ENCODE measurements around the gene PALLD.
A peak's percentile ranks its signal among the peaks of the same experiment; 100 is the strongest.

The PALLD gene

DNA sequence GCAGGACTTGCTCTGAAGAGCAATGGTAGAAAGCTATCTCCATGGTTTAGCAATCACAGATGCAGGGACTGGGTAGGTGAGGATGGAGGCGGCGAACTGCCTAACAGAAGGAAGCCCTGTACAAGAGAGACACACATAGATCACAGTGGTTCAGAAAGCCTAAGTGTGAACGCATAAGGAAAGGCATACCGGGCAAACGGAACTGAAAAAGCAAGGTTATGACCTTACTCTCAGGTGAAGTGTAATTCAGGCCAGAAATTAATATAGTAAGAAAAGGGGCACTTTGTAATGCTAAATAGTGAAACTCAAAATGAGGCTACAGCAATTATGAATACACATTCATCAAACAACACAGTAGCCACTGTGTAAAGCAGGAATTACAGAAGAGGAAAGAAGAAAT is 126.6 kb downstream of the PALLD start:
- DNase-seq: no peak

DNA sequence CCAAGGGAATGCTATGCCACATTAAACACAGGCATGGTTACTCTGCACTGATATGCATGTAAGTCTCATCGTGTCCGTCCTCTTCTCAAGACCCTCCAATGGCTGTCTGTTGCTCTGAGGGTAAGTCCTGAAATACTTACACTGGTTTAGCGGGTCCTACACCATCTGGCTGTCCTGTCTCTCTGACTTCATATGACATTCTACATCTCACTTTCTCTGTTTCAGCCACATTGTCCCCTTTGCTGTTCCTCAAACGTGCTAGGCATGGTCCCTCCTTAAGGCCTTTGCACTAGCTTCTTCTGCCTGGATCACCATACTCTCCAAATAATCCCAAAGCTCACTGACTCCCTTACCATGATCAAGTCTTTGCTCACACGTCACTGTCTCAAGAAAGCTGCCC is 131.4 kb downstream of the PALLD start:
- no peak for DNase-seq

DNA sequence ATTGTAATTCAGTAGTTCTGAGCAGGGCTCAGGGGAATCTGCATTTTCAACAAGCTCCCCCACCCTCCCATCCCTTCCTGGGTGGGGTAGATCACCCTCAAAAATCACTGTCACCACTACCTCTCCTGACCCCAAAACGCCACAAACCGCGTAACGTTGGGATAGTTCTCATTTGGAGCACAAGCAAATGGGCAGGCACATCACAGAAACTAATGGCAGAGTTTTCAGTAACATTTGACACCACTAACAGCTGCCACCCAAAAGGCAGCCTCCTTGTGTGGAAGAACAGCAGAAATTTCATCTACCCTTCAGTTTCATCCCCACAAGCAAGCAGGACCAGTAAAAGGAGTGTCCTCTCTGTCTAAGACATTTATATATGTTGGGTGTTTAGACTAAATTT is 132.7 kb downstream of the PALLD start:
- no peak for DNase-seq

DNA sequence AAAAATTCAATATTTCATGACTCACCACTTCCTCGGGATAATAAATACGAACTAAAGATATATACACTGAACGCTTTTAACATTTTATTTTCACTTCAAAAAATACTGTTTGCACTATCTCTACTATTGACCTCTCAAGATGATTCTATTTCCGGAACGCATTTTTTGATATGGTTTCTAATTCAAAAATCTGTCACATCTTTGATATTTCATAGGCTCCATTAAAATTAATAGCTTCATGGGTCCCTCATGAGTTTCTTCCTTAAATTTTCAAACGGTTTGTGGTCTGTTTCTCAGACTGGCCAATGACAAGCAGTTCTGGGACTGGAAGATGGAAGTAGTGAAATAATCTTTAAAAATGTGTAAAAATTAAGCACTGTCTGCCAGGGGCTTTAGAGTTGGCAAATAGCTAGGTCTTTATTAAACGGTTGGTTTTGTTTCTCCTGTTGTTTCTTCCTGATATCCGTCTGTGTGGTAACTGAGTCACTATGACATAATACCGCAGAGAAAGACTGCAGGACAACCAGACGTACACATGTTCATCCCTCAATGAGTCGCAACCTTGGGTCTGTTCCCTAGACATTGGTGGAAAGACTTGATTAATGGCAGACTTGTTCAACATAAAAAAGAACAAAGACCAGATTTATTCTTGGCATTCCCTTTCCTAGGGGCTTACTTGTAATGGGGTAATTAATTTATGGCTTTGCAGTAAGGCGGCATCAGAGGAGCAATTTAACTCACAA is 133.8 kb downstream of the PALLD start:
- no peak for DNase-seq

DNA sequence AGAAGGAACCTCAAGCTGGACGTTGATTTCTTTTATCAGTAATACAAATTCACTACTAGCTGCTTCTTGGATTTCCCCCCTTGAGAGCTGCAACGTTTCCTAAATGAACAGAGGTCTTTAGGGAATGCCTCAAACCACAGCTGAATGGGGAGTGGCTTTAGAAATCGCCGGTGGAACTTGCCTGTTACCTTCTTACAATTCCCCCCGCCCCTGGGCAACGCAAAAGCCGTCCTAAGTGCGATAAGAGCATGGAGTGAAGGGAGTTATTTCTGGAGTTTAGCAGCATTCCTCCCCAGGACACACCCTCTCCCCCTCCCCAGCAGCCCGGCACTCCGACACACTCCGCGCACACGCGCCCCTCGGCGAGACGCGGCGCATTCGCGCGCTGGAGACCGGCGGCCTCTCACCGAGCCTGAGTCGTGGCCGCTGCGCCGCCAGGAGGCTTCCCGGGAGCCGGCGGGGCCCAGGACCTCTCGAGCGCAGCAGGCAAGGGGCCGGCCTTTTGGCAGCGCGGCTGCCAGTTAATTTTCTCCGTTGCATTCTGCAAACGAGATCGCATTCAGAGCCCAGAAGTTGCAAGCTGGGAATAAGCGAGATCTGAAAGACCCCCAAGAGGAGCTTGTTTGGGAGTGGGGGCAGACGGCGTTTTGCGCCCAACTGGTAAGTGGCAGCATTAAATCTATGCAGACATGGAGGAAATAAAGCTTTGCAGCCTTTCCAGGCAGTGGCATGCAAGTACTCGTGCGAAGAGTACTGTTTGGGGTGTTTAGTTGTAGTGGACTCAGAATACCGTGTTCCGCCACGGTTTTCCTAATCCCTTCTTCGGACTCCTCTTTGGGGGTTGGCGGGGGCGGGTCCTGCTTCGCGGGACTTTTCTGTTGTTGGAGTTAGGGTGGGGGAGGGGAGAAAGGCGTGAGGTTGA is 134.7 kb downstream of the PALLD start:
- peak; percentile 3 for DNase-seq

DNA sequence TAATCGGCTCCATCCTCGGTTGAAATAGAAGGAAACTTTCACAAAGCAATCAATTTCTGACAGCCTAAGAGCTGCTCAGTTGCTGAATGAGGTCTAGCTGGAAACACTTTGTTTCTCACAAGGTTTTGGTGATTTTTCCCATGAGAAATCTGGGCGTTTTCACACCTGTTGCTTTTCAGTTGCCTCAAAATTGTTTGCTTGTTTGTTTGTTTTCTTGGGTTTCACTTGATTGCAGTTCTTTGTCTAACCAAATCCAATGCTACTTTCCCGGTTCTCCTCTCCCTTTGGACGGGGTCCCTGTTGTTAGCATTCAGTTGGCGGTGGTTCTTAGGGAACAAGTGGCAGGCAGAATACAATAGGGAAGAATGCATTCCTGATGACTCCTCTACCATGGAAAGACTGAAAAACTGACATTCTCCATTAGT is 135.5 kb downstream of the PALLD start:
- DNase-seq: no peak

DNA sequence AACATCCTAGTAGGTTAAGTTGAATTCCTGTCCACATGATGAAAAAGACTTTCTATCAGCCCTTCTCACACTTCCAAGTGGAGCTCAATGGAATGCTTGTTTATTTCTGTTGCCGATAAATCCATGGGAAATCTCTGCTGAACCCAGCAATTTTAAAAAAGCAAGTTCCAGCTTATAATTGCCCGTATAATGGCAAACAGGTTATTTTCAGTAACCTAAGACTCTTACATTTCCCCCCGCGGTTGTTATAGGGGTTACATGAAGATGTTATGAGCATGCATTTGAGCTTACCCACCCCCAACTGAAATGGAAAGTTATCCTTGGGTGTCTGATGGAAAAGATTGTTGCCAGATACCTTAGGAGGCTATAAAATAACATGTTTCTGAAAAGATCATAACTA is 136.2 kb downstream of the PALLD start:
- no peak for DNase-seq

DNA sequence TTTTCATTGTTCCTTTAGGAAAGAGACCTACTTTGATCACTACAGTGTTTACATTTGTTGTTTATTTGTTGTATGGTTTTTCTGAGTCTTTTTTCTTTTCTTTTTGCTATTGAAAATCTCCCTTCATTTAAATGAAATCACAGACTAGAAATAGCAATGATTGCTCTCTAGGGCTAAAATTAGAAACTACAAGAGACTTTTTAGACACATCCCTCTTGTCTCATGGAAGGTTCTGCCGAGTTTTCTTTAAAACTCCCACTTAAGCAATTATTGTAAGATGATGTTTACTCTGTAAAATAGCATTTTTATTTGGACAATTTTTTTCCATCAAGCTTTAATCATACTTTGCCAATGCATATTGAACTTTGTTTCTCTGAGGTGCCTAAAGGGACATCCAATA is 136.6 kb downstream of the PALLD start:
- DNase-seq: no peak

DNA sequence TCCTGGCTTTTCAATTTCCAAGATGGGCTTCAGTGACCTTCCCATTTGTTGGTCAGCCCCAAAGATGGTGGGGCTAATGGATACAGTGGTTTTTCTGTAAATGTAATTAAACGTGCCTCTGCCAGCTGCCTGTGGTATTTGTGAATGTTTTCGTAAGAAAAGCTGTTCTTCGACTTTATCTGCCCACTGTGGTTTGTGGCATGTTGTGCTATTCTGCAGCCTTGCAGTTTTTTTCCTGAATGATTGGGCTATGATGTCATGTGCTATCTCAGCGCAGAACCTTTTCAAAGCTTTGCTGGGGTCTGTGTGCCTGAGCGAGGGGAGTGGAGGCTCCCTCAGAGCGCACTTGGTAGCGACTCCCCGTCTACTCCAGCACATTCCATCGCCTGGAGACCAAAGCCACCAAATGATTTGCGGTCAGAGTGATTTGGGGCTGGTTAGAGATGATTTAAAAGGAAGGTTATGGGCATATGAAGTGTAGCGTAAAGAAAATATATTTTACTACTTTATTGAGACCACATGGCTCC is 137.5 kb downstream of the PALLD start:
- peak; percentile 45 for DNase-seq

DNA sequence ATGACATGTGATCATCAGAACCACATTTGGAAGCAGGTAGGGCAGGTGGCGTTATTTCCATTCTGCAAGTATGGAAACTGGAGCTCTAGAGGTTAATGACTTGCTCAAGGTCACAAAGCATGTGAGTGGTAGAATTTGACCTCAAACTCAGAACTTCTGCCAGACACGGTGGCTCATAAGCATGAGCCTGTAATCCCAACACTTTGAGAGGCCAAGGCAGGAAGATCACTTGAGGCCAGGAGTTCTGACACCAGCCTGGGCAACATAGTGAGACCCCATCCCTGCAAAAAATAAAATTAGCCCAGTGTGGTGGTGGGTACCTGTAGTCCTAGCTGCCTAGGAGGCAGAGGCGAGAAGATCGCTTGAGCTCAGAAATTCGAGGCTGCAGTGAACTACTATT is 139.2 kb downstream of the PALLD start:
- DNase-seq: no peak

DNA sequence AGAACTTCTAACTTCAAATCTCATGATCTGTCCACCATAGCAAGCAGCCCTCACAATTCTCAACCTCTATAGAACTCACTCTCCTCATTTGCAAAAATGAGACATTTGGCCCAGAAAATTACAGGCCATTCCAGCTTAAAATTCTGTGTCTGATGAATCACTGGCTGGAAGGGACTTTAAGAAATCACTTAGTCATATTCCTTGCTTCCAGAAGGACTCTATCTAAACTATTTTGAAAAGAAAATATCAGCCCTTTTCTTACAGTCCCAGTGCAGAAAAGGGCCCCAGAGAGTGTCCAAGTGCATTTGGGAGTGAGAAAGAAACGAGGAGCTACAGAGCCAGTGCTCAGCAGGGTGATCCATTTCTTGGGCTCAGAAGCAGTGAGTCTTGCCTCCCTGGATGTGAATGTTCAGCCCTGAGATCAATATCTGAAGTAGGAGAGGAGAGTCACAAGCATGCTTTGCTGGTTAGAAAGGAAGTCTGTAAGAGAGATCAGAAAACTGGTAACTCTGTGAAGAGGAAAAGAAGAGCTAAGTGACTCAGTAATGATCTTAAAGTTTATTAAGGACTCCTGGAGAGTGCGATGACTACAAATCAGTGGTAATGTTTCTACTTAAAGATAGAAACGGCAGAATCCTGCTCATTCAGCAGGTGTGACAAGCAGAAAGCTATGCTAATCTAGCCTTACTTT is 139.8 kb downstream of the PALLD start:
- no peak for DNase-seq

DNA sequence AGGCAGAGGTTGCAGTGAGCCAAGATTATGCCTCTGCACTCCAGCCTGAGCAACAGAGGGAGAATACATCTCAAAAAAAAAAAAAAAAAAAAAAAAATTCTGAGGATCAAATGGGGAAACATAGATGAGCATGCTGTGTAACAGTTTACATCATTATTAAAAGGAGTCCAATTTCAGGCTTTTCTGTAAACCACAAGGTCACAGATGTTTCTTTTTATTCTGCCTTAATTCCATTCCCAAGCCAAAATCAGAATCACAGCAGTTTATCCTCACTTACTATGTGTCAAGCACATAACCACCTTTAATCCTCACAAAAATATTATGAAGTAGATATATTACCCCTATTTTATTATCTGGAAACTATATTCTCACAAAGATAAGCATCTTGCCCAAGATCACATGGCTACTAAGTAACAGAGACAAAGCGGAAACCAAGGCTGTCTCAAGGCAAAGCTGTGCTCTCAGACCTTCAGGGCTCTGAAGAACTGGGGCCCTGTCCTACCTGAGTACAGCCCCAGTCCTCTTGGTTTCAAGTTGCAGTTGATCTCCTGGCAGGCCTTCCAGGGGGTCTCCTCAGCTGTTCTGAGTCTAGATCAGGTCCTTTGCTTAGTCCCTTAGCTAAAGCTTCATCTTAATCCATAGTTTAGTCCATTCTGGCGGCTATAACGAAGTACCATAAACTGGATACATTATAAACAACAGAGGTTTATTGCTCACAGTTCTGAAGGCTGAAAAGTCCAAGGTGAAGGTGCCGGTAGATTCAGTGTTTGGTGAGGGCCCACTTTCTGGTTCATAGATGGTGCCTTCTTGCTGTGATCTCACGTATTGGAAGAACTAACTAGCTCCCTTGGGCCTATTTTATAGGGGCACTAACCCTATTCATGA is 141.3 kb downstream of the PALLD start:
- no peak for DNase-seq

DNA sequence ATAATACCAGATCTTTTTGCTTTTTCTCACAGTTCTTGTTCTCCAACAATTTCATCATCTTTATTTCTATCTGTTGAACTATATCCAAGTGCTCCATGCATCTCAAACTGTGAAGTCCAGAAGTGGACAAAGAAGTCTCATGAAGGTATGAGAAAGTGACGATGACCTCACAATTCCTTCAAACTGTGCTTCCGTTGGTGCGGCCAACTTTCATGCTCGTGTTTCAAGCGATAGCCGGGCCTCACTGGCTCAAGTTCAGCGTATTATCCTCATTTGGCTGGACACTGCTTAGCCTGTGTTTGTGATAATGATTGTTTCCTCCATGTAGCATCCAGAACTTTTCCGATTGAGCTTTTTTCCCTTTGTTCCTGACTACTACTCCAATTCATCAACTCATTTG is 143.1 kb downstream of the PALLD start:
- no peak for DNase-seq

DNA sequence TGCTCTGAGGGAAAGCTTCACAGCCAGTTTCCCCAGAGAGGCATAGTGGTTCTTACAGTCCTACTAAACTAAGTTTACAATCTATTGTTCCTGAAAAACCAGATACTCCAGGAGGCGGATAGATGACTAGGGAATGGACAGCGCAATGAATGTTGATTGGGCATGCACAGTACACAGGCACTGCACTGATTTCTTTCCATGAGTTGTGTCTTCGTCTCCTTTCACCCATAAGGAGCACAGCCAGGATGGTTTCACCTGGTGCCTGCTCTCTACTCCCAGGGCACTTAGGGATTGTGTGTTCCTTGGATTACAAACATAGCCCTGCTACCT is 144.9 kb downstream of the PALLD start:
- DNase-seq: no peak

DNA sequence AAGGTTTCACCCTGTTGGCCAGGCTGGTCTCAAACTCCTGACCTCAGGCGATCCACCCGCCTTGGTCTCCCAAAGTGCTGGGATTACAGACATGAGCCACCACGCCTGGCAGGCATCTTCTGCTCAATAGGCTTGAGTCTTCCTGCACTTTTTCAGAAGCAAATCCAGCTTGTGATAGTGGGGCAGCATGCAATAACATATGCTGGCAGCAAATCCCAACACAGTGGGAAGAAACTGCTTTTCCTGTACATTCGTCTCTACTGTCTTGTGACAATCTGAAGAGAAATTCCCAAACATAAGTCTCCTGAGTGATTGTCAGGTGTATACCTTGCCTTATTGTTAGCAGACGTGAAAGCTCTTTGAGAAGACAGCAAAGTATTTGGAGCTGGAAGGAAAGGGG is 145.7 kb downstream of the PALLD start:
- DNase-seq: no peak

DNA sequence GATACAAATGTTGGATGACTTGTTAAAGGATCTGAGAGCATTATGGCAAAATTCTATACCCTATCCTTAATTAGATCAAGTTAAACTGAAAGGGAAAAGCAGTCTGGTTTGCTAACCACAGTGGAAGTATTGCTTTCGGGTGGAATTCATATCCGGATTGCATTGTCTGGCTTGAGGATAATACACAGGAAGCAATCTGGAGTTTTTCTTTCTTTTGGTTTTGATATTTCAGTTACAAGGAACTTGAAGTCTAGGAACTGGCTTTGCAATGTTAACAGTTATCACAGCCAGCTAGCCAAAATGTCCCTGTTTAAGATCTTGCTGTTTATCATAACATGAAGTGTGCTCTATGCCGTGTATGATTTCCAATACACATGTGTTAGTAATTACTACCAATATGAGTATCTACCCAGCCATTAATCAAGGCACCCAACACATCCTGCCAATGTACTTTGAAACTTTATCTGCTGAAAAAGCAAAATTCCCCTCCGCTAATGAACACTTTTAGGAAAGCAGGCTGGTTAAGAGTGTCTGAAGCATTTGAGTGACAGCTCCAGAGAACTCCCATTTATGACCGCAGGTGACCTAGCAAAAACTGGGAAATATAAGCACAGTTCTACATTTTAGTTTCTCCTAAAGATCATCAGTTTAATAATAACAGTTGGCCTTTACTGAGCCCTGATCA is 146.4 kb downstream of the PALLD start:
- no peak for DNase-seq

DNA sequence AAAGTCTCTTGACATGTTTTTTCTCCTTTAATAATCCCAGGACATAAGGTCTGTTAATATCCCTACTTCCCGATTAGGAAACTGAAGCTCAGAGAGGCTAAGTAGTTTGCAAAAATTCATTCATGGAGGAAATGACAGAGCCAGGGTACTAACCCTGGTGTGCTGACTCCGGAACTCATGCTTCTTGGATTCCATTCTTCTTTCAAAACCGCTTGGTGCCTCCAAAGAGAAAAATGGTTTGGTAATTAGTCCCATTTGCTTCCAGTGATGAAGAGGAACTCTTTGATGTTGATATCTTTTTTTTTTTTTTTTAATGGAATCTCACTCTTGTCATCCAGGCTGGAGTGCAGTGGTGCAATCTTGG is 146.9 kb downstream of the PALLD start:
- DNase-seq: no peak

DNA sequence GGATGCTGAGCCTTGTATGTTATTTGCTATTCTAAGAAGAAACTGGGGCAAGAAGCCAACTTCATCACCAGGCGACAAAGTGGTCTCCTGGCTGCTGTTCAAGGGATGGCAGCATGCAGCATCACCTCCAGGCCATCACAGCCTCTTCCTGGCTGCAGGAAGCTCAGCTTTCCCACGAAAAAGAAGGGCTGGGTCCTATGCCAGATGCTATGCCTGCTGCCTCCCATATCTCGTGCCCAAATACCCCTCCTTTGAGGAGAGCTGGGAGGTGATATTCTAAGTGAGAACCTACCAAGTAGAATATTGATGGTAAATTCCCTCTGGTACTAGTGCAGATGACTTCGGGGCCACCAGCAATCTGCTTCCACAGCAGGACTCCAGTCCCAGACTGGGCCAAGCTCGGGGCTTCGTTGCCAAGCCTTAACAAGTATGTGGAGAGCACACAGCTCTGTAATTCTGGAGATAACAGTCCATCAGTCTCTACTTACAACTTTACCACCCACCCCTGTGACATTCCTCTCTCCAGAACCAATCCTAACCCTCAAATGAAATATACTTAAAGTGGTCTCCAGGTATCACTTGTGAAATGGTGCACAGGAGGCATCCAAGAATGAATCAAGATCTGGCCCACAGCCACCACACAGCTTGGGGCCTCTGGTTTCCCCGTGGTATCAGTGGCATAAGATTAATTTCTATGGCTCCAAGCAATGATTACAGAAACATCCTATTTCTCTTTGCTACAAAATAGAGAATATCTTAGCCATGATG is 149.3 kb downstream of the PALLD start:
- no peak for DNase-seq

DNA sequence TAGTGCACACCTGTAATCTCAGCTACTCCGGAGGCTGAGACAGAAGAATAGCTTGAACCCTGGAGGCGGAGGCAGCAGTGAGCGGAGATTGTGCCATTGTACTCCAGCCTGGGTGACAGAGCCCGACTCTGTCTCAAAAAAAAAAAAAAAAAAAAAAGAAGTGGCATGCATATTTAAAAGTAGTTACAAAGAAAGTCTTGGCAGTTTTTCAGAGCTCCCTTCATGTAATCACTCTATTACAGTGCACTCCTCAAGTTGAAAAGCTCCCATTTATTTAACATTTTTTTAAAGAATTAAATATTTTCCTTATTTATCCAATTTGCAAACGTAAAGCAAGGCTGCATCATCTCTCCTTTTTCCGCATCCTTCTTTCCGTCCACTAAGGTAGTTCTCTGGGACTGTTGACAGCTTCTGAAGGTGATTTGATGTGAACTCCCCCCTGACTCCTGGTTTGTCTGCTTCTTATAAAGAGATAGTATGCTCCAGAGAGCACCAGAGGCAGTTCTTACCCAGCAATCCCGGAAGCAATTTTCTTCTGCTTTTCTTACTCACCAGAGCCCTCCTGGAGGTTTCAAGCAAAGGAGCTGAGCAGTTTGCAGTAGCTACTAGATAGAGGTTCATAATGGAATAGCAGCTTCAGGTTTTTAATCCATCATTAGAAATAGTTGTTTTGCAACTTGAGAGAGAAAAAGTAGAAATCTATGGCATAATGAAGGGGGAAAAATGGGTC is 151.0 kb downstream of the PALLD start:
- no peak for DNase-seq

DNA sequence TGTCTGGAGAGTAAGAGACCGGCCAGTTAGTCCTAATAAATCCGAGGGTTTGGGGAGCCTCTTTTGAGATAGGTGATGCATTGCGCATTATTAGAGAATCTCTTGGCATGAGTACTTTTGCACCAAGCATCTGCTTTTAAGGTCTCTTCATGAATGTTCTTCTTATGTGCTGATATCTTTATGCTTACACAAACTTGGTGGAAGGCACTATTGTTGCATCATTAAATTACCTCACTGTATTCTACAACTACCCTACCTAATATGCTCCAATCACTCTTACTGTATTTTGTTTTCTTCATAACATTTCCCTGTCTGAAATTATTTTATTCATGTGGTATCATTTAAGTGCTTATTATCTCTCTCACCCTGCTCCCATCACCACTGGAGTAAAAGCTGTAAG is 151.6 kb downstream of the PALLD start:
- DNase-seq: no peak

DNA sequence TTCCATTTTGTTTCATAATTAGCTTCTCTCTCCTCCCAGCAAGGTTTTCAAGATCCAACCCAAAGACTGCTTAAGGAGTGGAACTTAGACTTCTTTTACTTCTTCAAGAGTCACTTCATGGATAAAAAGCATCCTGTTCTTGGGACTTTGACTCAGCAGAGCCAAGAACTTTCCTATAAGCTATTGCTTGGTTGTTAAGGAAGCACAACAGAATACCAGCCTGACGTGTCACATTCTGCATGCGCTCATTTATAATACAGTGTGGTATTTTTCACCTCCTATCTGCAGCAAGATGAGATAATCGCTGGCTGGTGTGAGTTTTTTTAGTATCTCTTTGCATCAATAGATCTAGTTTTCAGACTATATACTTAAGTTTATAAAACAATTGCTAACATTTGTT is 152.1 kb downstream of the PALLD start:
- DNase-seq: no peak
